Neural progenitor cell (in vitro differentiated cells): ENCODE measurements around the gene CADM1.

ENCODE experiments used
- EZH2 ChIP-seq: fragments of 200-600 bp; sonication (generic); IDR thresholded peaks from 2 replicates; pipeline ENCODE4 v1.6.1; 2017; ENCODE audit warnings: antibody characterized with exemption, mild to moderate bottlenecking, moderate library complexity
- EZH2phosphoT487 ChIP-seq: fragments of 200-600 bp; sonication (generic); IDR thresholded peaks from 2 replicates; pipeline ENCODE4 v1.6.1; 2017; ENCODE audit warnings: antibody characterized with exemption
- TF ChIP-seq, protein P1 (sequence below): fragments of 200-600 bp; sonication (generic); IDR thresholded peaks from 2 replicates; pipeline ENCODE4 v1.5.1; 2017; ENCODE audit warnings: antibody characterized with exemption, mild to moderate bottlenecking

DNA sequence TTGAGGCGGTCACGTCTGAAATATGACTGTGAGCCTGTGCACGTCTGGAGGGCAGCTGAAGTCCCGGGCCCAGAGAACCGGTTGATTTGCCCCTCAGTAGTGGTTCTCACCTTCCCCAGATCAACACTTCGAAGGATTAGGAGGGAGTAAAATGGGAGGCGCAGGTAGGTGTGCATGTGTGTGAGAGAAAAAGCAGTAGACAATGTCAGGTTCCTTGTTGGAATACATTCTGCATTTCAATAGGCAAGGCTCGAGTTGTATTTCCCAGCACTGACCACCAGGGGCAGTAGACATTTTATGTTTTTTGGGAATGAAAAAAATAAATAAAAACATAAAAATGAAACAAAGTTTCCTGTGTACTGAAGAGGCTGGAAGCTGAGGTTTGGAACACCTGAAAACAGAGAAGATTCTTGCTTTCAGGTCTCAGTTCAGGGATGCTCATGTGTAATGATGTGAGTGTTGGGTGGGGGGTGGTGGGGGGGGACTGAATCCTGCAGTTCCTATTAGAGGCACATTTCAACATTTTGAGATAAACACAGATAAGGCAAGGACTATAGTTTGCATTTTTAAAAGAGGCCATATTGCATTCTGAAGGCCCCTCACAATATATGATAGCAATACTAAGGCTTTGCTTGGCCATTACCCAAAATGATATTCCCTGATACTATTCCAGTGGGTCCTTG is 333.9 kb downstream of the CADM1 start:
- TF ChIP-seq, protein P1, sequence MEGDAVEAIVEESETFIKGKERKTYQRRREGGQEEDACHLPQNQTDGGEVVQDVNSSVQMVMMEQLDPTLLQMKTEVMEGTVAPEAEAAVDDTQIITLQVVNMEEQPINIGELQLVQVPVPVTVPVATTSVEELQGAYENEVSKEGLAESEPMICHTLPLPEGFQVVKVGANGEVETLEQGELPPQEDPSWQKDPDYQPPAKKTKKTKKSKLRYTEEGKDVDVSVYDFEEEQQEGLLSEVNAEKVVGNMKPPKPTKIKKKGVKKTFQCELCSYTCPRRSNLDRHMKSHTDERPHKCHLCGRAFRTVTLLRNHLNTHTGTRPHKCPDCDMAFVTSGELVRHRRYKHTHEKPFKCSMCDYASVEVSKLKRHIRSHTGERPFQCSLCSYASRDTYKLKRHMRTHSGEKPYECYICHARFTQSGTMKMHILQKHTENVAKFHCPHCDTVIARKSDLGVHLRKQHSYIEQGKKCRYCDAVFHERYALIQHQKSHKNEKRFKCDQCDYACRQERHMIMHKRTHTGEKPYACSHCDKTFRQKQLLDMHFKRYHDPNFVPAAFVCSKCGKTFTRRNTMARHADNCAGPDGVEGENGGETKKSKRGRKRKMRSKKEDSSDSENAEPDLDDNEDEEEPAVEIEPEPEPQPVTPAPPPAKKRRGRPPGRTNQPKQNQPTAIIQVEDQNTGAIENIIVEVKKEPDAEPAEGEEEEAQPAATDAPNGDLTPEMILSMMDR: peak; percentile 83
- TF ChIP-seq EZH2phosphoT487 (no peak), EZH2 (no peak)
